ENCODE data around the gene EFCAB14.

Gene EFCAB14

GRCh38 chr1:46643368-46643775, 75.5 kb downstream of the EFCAB14 start:
- Histone ChIP-seq H3K4me1 (ENCODE audit: control insufficient read depth, insufficient read depth, low read length, unreplicated experiment) (peaks cover 12% of the 10 kb centered on the region), H3K4me3 (ENCODE audit: low read depth, low read length) (0 out of 2 replicates have a peak overlapping the region, but pooled peaks have one; percentile 7), H3K79me2 (ENCODE audit: control insufficient read depth, insufficient read depth, low read length, unreplicated experiment) (no peaks in the 10 kb centered on the region), H2AFZ (ENCODE audit: low read length, unreplicated experiment) (no peak overlapping the region), H3K27ac (ENCODE audit: low read depth, low read length) (peak overlapping the region; percentile 36; the same call in 1 of the 2 replicates), H3K36me3 (ENCODE audit: insufficient read depth, low read length) (peaks cover 5% of the 10 kb centered on the region), H3K27me3 (ENCODE audit: insufficient read depth, low read length) (no peaks in the 10 kb centered on the region)

GRCh38 chr1:46642115-46642680, 76.7 kb downstream of the EFCAB14 start:
- no peaks in the 10 kb centered on the region for H3K79me2 ChIP-seq (ENCODE audit: control insufficient read depth, insufficient read depth, low read length, unreplicated experiment)
- no peaks in the 10 kb centered on the region for H3K27me3 ChIP-seq (ENCODE audit: insufficient read depth, low read length)
- H3K4me3 ChIP-seq (ENCODE audit: low read depth, low read length): no peak overlapping the region
- no peaks in the 10 kb centered on the region; the same call in 1 of the 2 replicates for H3K36me3 ChIP-seq (ENCODE audit: insufficient read depth, low read length)
- H2AFZ ChIP-seq (ENCODE audit: low read length, unreplicated experiment): no peak overlapping the region
- peaks cover 12% of the 10 kb centered on the region for H3K4me1 ChIP-seq (ENCODE audit: control insufficient read depth, insufficient read depth, low read length, unreplicated experiment)
- H3K27ac ChIP-seq (ENCODE audit: low read depth, low read length): no peak overlapping the region

- no peak overlapping the region for H3K4me3 ChIP-seq (ENCODE audit: low read depth, low read length)
- H3K27ac ChIP-seq (ENCODE audit: low read depth, low read length): no peak overlapping the region
- H3K27me3 ChIP-seq (ENCODE audit: insufficient read depth, low read length): no peaks in the 10 kb centered on the region
- no peaks in the 10 kb centered on the region for H3K79me2 ChIP-seq (ENCODE audit: control insufficient read depth, insufficient read depth, low read length, unreplicated experiment)
- H3K36me3 ChIP-seq (ENCODE audit: insufficient read depth, low read length): peaks cover 6% of the 10 kb centered on the region
- peaks cover 12% of the 10 kb centered on the region for H3K4me1 ChIP-seq (ENCODE audit: control insufficient read depth, insufficient read depth, low read length, unreplicated experiment)
- no peak overlapping the region for H2AFZ ChIP-seq (ENCODE audit: low read length, unreplicated experiment)
These were observed 79.4 kb downstream of the EFCAB14 start for GRCh38 chr1:46639547-46639946.

GRCh38 chr1:46638921-46639320, 80.0 kb downstream of the EFCAB14 start:
- Histone ChIP-seq H2AFZ (ENCODE audit: low read length, unreplicated experiment) (no peak overlapping the region), H3K36me3 (ENCODE audit: insufficient read depth, low read length) (peaks cover 6% of the 10 kb centered on the region), H3K27me3 (ENCODE audit: insufficient read depth, low read length) (no peaks in the 10 kb centered on the region), H3K79me2 (ENCODE audit: control insufficient read depth, insufficient read depth, low read length, unreplicated experiment) (no peaks in the 10 kb centered on the region), H3K27ac (ENCODE audit: low read depth, low read length) (no peak overlapping the region), H3K4me1 (ENCODE audit: control insufficient read depth, insufficient read depth, low read length, unreplicated experiment) (peaks cover 12% of the 10 kb centered on the region), H3K4me3 (ENCODE audit: low read depth, low read length) (no peak overlapping the region)

GRCh38 chr1:46637444-46638083, 81.3 kb downstream of the EFCAB14 start:
- peaks cover 9% of the 10 kb centered on the region for H3K36me3 ChIP-seq (ENCODE audit: insufficient read depth, low read length)
- H2AFZ ChIP-seq (ENCODE audit: low read length, unreplicated experiment): no peak overlapping the region
- H3K27me3 ChIP-seq (ENCODE audit: insufficient read depth, low read length): no peaks in the 10 kb centered on the region

GRCh38 chr1:46635205-46635604, 83.7 kb downstream of the EFCAB14 start:
- Histone ChIP-seq H3K79me2 (ENCODE audit: control insufficient read depth, insufficient read depth, low read length, unreplicated experiment) (no peaks in the 10 kb centered on the region), H3K27ac (ENCODE audit: low read depth, low read length) (no peak overlapping the region), H2AFZ (ENCODE audit: low read length, unreplicated experiment) (no peak overlapping the region), H3K27me3 (ENCODE audit: insufficient read depth, low read length) (no peaks in the 10 kb centered on the region), H3K36me3 (ENCODE audit: insufficient read depth, low read length) (peaks cover 9% of the 10 kb centered on the region; the same call in 1 of the 2 replicates), H3K4me1 (ENCODE audit: control insufficient read depth, insufficient read depth, low read length, unreplicated experiment) (no peaks in the 10 kb centered on the region), H3K4me3 (ENCODE audit: low read depth, low read length) (no peak overlapping the region)

More at GRCh38 chr1:46637444-46638083, 81.3 kb downstream of the EFCAB14 start:
- Histone ChIP-seq H3K4me1 (ENCODE audit: control insufficient read depth, insufficient read depth, low read length, unreplicated experiment) (no peaks in the 10 kb centered on the region), H3K79me2 (ENCODE audit: control insufficient read depth, insufficient read depth, low read length, unreplicated experiment) (no peaks in the 10 kb centered on the region), H3K27ac (ENCODE audit: low read depth, low read length) (no peak overlapping the region), H3K4me3 (ENCODE audit: low read depth, low read length) (no peak overlapping the region)

GRCh38 chr1:46630719-46631118, 88.2 kb downstream of the EFCAB14 start:
- H3K4me1 ChIP-seq (ENCODE audit: control insufficient read depth, insufficient read depth, low read length, unreplicated experiment): no peaks in the 10 kb centered on the region
- no peaks in the 10 kb centered on the region for H3K27me3 ChIP-seq (ENCODE audit: insufficient read depth, low read length)
- H3K27ac ChIP-seq (ENCODE audit: low read depth, low read length): no peak overlapping the region
- no peaks in the 10 kb centered on the region for H3K79me2 ChIP-seq (ENCODE audit: control insufficient read depth, insufficient read depth, low read length, unreplicated experiment)
- H3K4me3 ChIP-seq (ENCODE audit: low read depth, low read length): no peak overlapping the region
- H2AFZ ChIP-seq (ENCODE audit: low read length, unreplicated experiment): no peak overlapping the region
- H3K36me3 ChIP-seq (ENCODE audit: insufficient read depth, low read length): peaks cover 9% of the 10 kb centered on the region; the same call in 1 of the 2 replicates
